ENCODE data around the gene SYVN1. TPM values are rescaled to one million over a fixed set of nuclear protein-coding genes. Genes with fewer than 3 reads are reported as not detected.
"Not testable (repeated sequence)": the region's sequence is repeated elsewhere in the genome, so short reads cannot be mapped to it uniquely, and the experiment has no call there.

Gene SYVN1
- total RNA-seq (2014; rRNA removed; shearing (Covaris generic)): 15.6 and 20.2 TPM in 2 replicates

DNA sequence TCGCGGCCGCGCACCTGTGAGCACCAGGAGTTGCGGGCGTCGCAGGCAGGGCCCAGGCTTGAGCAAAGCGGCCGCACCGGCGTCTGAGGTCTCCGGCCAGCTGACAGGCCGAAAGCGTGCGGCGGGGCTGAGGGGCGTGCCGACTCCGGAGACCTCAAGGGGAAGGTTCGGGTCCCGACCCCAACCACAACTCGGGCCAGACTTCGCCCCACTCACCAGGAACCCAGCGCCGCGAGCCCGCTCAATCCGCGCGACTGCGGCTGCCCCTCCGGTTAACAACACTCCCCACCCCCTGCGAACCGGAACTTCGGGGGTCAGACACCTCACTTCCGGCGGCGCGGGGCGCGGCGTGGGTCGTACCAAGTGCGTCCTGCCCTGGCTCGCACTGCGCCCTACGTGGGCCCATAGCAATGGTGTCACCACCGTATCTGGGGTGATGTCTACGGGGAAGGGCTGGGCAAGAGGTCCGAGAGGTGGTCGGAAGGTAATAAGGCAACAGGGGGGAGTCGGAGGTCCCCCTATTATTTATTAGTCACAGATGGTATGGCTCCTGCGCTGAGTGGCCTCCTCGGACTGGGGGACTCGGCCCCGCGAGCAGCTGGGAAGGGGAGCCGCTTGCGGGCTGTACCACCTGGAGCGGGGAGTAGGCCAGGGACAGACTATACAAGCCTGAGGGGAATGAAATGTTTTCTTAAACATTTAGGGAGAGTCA lies at the start of gene SYVN1:
TSS of gene SYVN1 (minus strand) at position 280 of the 712 bp plus-strand sequence. CDS start 918 bp downstream, outside the sequence.
- peak; percentile 97 to 100 for DNase-seq (ENCODE audit: low read depth in 1 of 2, low spot score in 2 of 2)
- no peaks in the 10 kb centered on the region for H3K27me3 ChIP-seq (replicated peaks)
- peaks cover 16% of the 10 kb centered on the region for H3K4me1 ChIP-seq (replicated peaks)
- H3K4me3 ChIP-seq: peak within 1 kb of the TSS; percentile 84
- H3K27ac ChIP-seq: peak within 1 kb of the TSS; percentile 98
- no peaks in the 10 kb centered on the region for H3K9me3 ChIP-seq (replicated peaks)
- H3K36me3 ChIP-seq: peaks cover 49% of the 10 kb centered on the region

GRCh38 chr11:65183201-65183891 lies 49.0 kb upstream of the SYVN1 start:
- Histone ChIP-seq H3K4me3 (no peak overlapping the region), H3K4me1 (replicated peaks) (peaks cover 22% of the 10 kb centered on the region), H3K36me3 (peaks cover 66% of the 10 kb centered on the region), H3K9me3 (replicated peaks) (no peaks in the 10 kb centered on the region; the same call in 1 of the 2 replicates), H3K27ac (no peak overlapping the region), H3K27me3 (replicated peaks) (no peaks in the 10 kb centered on the region)
- DNase-seq (ENCODE audit: low read depth in 1 of 2, low spot score in 2 of 2): peak in 1 of 2 experiments; percentile 51

DNA sequence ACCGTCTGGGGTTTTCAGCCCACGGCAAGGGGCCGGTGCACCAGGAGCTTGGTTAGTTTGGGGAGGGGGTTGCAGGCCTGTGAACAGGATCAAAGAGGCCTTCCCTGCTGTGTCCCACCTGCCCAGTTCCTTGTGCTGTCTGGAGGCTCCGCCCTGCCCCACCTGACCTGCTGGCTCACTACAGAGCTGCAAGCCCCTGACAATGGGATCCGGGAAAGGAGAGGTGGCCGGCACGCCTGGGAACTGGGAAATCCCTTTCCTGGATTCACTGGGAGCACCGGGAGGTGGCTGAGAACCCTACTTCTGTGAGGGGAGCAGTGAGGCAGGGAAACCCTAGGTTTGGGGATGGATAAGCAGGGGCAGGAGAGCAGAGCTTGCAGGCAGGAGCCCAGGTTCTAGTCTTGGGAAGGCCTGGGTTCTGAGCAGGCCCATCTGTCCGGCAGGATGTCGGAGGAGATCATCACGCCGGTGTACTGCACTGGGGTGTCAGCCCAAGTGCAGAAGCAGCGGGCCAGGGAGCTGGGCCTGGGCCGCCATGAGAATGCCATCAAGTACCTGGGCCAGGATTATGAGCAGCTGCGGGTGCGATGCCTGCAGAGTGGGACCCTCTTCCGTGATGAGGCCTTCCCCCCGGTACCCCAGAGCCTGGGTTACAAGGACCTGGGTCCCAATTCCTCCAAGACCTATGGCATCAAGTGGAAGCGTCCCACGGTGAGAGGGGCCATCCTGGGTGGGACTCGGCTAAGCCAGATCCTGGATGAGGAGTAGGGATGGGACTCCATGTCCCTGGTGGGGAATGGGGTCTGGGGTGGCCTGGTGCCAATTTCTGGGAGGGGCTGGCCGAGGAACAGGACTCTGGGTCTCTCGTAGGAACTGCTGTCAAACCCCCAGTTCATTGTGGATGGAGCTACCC lies 48.2 kb upstream of the SYVN1 start:
- peak; percentile 54 to 65 for DNase-seq (ENCODE audit: low read depth in 1 of 2, low spot score in 2 of 2)
- H3K27me3 ChIP-seq (replicated peaks): no peaks in the 10 kb centered on the region
- H3K4me3 ChIP-seq: peak overlapping the region; percentile 94
- peaks cover 22% of the 10 kb centered on the region for H3K4me1 ChIP-seq (replicated peaks)
- H3K27ac ChIP-seq: peak overlapping the region; percentile 57
- peaks cover 57% of the 10 kb centered on the region for H3K36me3 ChIP-seq
- H3K9me3 ChIP-seq (replicated peaks): no peaks in the 10 kb centered on the region; the same call in 1 of the 2 replicates

DNA sequence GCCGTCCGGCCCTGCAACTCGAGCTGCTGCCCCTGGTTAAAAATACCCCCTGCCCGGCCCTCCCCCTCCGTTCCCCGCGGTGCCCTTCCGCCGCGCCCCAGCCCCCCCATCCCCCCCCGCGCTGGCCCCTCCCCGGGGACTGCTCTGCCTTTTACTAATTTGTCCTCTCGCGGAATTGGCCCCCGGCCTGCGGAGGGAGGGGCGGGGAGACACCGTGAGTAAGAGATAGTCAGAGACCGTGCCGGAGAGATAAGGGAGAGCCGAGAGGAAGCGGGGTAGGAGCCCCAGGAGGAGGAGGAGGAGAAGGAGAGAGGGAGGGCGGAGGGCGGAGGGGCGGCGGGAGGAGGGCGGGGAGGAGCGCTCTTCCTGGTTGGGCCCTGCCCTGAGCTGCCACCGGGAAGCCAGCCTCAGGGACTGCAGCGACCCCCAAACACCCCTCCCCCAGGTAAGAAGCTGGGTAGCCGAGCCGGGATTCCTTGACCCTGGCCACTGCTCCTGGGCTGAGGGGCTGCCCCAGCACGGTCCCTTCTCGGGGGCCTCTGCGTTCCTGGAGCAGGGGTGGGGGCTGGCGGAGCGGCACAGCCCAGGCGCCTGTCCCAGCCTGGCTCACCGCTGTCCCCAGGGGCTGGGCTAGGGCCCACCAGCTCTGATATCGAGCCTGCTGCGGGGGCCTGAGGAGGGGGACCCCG lies 47.4 kb upstream of the SYVN1 start, which contains the start of gene CAPN1:
TSS of gene CAPN1 (plus strand) at position 360 of the 689 bp plus-strand sequence. CDS start 774 bp downstream, outside the sequence.
- H3K36me3 ChIP-seq: peaks cover 49% of the 10 kb centered on the region
- peaks cover 22% of the 10 kb centered on the region for H3K4me1 ChIP-seq (replicated peaks)
- peak within 1 kb of the TSS; percentile 94 for H3K4me3 ChIP-seq
- H3K27ac ChIP-seq: peak within 1 kb of the TSS; percentile 57
- H3K27me3 ChIP-seq (replicated peaks): no peaks in the 10 kb centered on the region
- no peaks in the 10 kb centered on the region; the same call in 1 of the 2 replicates for H3K9me3 ChIP-seq (replicated peaks)
- DNase-seq (ENCODE audit: low read depth in 1 of 2, low spot score in 2 of 2): peak; percentile 81 to 97

DNA sequence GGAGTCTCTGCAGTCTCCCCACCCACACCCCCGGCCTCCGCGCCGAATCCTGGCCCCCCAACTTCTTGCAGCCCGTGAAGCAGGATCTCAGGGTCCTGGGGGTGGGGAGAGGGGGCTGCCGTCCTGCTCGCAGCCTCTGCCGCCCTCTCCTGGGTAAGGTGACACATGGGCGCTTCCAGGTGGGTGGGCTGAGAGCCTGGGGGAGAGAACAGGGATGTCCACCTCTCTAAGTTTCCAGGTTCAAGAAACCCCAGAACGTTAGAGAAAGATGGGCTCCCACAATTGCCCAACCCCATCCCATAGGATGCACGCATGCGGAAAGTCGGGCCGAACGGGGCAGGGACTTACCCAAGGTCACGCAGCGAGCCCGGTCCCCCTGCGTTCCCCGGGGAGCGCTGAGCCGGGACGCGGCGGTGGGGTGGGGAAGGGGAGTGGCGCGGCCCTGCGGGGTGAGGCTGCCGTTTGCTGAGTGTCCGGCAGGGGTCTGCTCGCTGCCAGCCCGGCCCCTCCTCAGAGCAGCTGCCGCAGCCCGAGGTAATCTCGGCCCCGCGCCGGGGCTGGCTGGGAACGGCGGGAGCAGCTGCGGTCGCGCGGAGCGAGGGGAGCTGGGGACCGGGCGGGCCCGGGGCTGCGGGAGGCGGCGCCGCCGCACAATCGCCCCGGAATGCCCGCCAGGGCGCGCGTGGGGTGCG lies 46.7 kb upstream of the SYVN1 start:
- Histone ChIP-seq H3K4me1 (replicated peaks) (peaks cover 22% of the 10 kb centered on the region), H3K36me3 (peaks cover 42% of the 10 kb centered on the region), H3K9me3 (replicated peaks) (no peaks in the 10 kb centered on the region; the same call in 1 of the 2 replicates), H3K4me3 (peak overlapping the region; percentile 94), H3K27ac (peak overlapping the region; percentile 51), H3K27me3 (replicated peaks) (no peaks in the 10 kb centered on the region)
- DNase-seq (ENCODE audit: low read depth in 1 of 2, low spot score in 2 of 2): peak; percentile 90

DNA sequence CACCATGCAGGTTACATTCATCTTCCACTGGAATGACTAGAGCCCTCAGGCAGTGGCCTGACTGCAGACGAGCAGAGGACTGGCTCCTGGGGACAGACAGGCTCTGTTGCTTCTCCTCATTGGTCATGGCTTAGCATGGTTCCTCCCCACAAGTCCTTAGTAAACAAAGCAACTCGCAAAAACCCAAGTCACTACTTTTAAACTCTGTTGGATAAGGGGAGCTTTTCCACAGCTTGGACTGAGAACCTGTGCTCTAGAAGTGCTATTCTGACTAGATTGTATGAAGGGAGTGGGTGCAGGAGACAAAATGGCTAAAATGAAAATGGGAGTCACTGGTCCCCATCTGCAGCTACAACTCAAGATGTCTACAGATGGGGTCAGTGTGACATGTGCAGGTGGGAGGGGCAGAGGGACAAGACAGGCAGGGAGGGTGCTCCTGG lies 40.3 kb upstream of the SYVN1 start:
- H3K9me3 ChIP-seq (replicated peaks); H3K36me3 ChIP-seq; H3K4me3 ChIP-seq; H3K4me1 ChIP-seq (replicated peaks); H3K27me3 ChIP-seq (replicated peaks); H3K27ac ChIP-seq: not testable (repeated sequence)
- DNase-seq (ENCODE audit: low read depth in 1 of 2, low spot score in 2 of 2): peak in 1 of 2 experiments; percentile 47

GRCh38 chr11:65172600-65172999 lies 38.3 kb upstream of the SYVN1 start:
- no peak for DNase-seq (ENCODE audit: low read depth in 1 of 2, low spot score in 2 of 2)
- no peak overlapping the region for H3K27ac ChIP-seq
- no peaks in the 10 kb centered on the region for H3K9me3 ChIP-seq (replicated peaks)
- peaks cover 20% of the 10 kb centered on the region for H3K4me1 ChIP-seq (replicated peaks)
- no peak overlapping the region for H3K4me3 ChIP-seq
- no peaks in the 10 kb centered on the region for H3K27me3 ChIP-seq (replicated peaks)
- no peaks in the 10 kb centered on the region for H3K36me3 ChIP-seq

DNA sequence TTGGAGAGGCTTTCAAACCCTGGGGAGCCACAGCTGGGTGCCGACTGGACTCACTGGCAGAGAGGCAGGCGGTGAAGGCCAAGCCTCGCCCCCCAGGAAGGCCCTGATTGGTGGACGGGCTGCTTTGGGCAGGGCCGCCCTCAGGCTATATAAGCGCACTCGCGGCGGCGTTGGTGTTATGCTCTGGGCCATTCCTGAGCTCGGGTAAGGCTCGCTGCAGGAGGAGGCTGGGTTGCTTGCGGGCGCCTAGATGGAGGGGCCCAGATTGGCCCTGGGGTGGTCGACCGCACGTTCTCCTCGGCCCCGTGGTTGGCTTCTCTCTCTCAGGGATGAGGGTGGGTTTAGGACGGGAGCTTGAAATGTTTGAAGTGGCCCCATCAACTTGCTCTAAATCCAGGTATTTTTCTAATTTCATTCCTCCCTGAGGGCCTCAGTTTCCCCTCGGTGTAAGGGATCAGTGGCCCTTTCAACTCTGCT lies 35.8 kb upstream of the SYVN1 start, which contains the start of gene SPDYC:
TSS of gene SPDYC (plus strand) at position 176 of the 477 bp plus-strand sequence. CDS start 1,125 bp downstream, outside the sequence.
- peak within 1 kb of the TSS; percentile 66 for H3K27ac ChIP-seq
- no peaks in the 10 kb centered on the region for H3K27me3 ChIP-seq (replicated peaks)
- no peak for DNase-seq (ENCODE audit: low read depth in 1 of 2, low spot score in 2 of 2)
- H3K4me3 ChIP-seq: no peak within 1 kb of the TSS
- H3K9me3 ChIP-seq (replicated peaks): no peaks in the 10 kb centered on the region
- H3K4me1 ChIP-seq (replicated peaks): peaks cover 20% of the 10 kb centered on the region
- H3K36me3 ChIP-seq: no peaks in the 10 kb centered on the region

DNA sequence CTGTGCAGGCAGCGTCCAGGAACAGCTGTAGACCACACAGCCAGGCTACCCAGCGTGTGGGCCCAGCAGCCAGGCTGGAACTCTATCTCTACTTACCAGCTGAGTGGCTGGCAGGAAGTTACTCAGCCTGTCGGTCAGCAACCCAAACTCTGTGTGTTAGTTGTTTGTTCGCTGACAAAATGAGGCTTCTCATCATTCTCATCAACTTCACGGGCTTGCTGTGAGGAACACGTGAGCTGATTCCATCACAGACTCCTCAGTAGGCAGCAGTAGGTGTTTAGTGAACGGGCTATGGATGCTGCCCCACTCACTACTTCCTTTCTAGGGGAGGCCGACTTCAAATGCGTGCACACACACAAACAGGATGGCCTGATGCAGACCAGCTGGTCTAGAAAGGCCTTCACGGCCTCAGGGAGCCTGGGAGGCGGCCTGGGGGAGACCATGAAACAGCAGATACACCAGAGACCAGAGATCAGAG lies 34.9 kb upstream of the SYVN1 start:
- DNase-seq (ENCODE audit: low read depth in 1 of 2, low spot score in 2 of 2): peak; percentile 73 to 79
- H3K9me3 ChIP-seq (replicated peaks): no peaks in the 10 kb centered on the region
- H3K36me3 ChIP-seq: no peaks in the 10 kb centered on the region
- H3K27ac ChIP-seq: peak overlapping the region; percentile 66
- no peak overlapping the region for H3K4me3 ChIP-seq
- no peaks in the 10 kb centered on the region for H3K27me3 ChIP-seq (replicated peaks)
- peaks cover 20% of the 10 kb centered on the region for H3K4me1 ChIP-seq (replicated peaks)

DNA sequence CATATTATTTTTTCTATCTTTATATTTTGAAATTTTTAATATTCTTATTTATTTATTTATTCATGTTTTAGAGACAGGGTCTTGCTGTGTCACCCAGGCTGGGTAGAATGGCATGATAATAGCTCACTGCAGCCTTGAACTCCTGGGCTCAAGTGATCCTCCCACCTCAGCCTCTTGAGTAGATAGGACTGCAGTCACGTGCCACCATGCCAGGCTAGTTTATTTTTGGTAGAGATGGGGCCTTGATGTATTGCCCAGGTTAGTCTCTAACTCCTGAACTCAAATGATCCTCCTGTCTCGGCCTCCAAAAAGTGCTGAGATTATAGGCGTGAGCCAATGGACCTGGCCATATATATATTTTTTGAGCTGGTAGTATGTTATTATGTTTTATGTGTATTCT lies 33.3 kb upstream of the SYVN1 start:
- Histone ChIP-seq H3K27ac (no peak overlapping the region), H3K9me3 (replicated peaks) (no peaks in the 10 kb centered on the region), H3K4me3 (no peak overlapping the region), H3K27me3 (replicated peaks) (no peaks in the 10 kb centered on the region), H3K36me3 (no peaks in the 10 kb centered on the region), H3K4me1 (replicated peaks) (peaks cover 20% of the 10 kb centered on the region)
- DNase-seq (ENCODE audit: low read depth in 1 of 2, low spot score in 2 of 2): no peak

- H3K4me1 ChIP-seq (replicated peaks): peaks cover 20% of the 10 kb centered on the region
- H3K27ac ChIP-seq: no peak overlapping the region
- H3K27me3 ChIP-seq (replicated peaks): no peaks in the 10 kb centered on the region
- DNase-seq (ENCODE audit: low read depth in 1 of 2, low spot score in 2 of 2): no peak
- H3K4me3 ChIP-seq: no peak overlapping the region
- no peaks in the 10 kb centered on the region for H3K9me3 ChIP-seq (replicated peaks)
- H3K36me3 ChIP-seq: no peaks in the 10 kb centered on the region
Observed at GRCh38 chr11:65166893-65167292, 32.6 kb upstream of the SYVN1 start.
